ENCODE data around the gene METTL9. TPM values are rescaled to one million over a fixed set of nuclear protein-coding genes. Genes with fewer than 3 reads are reported as not detected.

METTL9 gene
- total RNA-seq, 1 donor from 2014 or later: 91.9 TPM

DNA sequence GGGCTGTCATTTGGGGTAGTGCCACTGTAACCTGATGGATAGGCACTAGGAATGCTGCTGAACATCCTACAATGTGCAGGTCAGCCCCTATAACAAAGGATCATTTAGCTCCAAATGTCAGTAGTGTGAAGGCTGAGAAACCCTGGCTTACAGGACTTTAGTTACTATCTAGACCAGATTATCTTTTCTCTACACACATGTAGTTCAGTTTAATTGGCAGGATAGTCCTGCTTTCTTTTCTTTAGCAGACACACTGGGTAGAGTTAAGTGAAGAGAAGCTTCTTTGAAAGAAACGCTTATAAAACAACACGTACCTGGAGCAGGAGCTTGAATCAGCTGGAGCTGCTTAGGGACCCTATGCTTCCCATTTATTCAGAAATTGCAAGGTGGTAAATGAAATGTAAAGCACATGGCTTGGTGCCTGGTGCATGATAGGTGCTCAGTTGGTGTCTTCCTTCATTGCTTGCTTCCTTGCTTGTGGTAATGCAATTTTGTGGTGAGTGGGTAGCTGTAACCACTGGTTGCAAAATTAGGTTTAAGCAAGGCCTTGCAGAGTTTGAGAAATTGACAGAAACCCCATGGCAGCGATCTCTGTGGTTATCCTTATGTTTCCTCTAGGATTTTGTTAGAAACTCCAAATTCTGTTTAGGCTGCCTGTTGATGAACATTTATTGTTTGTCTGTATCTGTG lies 9.4 kb downstream of the METTL9 start:
- Mint-ChIP-seq H3K9me3 (ENCODE audit: unreplicated experiment) (no peaks in the 10 kb centered on the region), H3K27me3 (ENCODE audit: unreplicated experiment) (no peaks in the 10 kb centered on the region), H3K36me3 (ENCODE audit: unreplicated experiment) (no peaks in the 10 kb centered on the region), H3K4me3 (ENCODE audit: unreplicated experiment) (no peak overlapping the region), H3K27ac (ENCODE audit: unreplicated experiment) (no peak overlapping the region), H3K4me1 (ENCODE audit: unreplicated experiment) (peaks cover 18% of the 10 kb centered on the region)
- DNase-seq (ENCODE audit: extremely low spot score, unreplicated experiment): no peak
- TF ChIP-seq, protein P1, sequence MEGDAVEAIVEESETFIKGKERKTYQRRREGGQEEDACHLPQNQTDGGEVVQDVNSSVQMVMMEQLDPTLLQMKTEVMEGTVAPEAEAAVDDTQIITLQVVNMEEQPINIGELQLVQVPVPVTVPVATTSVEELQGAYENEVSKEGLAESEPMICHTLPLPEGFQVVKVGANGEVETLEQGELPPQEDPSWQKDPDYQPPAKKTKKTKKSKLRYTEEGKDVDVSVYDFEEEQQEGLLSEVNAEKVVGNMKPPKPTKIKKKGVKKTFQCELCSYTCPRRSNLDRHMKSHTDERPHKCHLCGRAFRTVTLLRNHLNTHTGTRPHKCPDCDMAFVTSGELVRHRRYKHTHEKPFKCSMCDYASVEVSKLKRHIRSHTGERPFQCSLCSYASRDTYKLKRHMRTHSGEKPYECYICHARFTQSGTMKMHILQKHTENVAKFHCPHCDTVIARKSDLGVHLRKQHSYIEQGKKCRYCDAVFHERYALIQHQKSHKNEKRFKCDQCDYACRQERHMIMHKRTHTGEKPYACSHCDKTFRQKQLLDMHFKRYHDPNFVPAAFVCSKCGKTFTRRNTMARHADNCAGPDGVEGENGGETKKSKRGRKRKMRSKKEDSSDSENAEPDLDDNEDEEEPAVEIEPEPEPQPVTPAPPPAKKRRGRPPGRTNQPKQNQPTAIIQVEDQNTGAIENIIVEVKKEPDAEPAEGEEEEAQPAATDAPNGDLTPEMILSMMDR (IDR thresholded peaks at IDR 0.05): no peak

DNA sequence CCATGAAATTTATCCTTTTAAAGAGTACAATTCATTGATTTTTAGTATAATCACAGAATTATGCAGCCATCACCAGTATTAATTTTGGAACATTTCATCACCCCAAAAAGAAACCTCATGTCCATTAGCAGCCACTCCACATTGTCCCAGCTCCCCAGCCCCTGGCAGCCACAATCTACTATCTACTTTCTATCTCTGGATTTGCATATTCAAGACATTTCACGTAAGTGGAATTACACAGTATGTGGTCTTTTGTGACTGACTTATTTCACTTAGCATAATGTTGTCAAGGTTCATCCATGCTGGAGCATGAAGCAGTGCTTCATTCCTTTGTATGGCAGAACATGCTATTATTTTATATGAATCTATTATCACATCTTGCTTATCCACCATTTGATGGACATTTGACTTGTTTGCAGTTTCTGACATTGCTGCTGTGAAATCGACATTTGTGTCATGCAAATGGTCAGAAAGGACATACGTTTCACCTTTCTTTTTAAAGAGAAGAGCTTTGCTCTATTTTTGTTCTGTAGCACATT lies 10.7 kb downstream of the METTL9 start:
- peaks cover 26% of the 10 kb centered on the region for H3K4me1 Mint-ChIP-seq (ENCODE audit: unreplicated experiment)

DNA sequence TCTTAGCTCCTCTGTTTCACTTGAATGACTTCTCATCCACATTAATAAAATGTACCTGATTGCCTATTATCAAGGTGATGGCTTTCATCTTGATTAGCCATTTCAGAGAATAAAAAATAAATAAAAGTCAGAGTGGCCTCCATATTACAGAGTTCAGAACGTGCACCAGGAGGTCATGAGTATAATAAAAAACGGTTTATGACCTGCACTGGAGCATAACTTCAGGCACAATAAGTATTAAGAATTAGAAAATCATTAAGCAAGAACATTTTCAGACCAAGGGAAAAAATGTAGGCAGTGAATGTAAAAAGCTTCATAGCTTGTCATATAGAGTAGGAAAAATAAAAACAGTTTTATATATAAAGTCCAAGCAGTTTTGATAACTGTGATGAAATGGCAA lies 11.4 kb downstream of the METTL9 start:
- TF ChIP-seq, protein P1 (IDR thresholded peaks at IDR 0.05): no peak
- no peak for DNase-seq (ENCODE audit: extremely low spot score, unreplicated experiment)
- Mint-ChIP-seq H3K4me3 (ENCODE audit: unreplicated experiment) (no peak overlapping the region), H3K27me3 (ENCODE audit: unreplicated experiment) (no peaks in the 10 kb centered on the region), H3K9me3 (ENCODE audit: unreplicated experiment) (no peaks in the 10 kb centered on the region), H3K27ac (ENCODE audit: unreplicated experiment) (no peak overlapping the region), H3K4me1 (ENCODE audit: unreplicated experiment) (peaks cover 28% of the 10 kb centered on the region), H3K36me3 (ENCODE audit: unreplicated experiment) (no peaks in the 10 kb centered on the region)

More for the DNA sequence above, 10.7 kb downstream of the METTL9 start:
- TF ChIP-seq, protein P1 (IDR thresholded peaks at IDR 0.05): no peak
- Mint-ChIP-seq H3K27ac (ENCODE audit: unreplicated experiment) (no peak overlapping the region), H3K9me3 (ENCODE audit: unreplicated experiment) (no peaks in the 10 kb centered on the region), H3K27me3 (ENCODE audit: unreplicated experiment) (no peaks in the 10 kb centered on the region), H3K36me3 (ENCODE audit: unreplicated experiment) (no peaks in the 10 kb centered on the region), H3K4me3 (ENCODE audit: unreplicated experiment) (no peak overlapping the region)
- DNase-seq (ENCODE audit: extremely low spot score, unreplicated experiment): no peak

DNA sequence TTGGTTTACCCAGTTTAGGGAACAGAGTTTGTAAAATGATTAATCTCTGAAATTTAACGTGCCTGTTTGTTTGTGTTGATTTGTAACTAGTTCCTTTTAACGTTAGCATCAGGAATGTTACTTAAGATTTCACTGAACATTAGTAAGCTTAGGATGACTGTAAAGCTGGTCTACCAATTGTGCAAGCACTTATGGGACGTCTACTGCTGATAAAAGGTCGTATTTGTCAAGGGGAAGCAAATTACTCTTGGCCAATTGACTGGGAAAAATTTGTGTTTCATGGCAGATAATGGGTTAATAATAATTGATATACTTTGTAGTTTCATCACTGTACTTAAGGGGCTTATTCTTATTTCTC lies 11.8 kb downstream of the METTL9 start:
- TF ChIP-seq, protein P1 (IDR thresholded peaks at IDR 0.05): no peak
- Mint-ChIP-seq H3K4me3 (ENCODE audit: unreplicated experiment) (no peak overlapping the region), H3K4me1 (ENCODE audit: unreplicated experiment) (peaks cover 31% of the 10 kb centered on the region), H3K27me3 (ENCODE audit: unreplicated experiment) (no peaks in the 10 kb centered on the region), H3K27ac (ENCODE audit: unreplicated experiment) (no peak overlapping the region), H3K36me3 (ENCODE audit: unreplicated experiment) (no peaks in the 10 kb centered on the region), H3K9me3 (ENCODE audit: unreplicated experiment) (no peaks in the 10 kb centered on the region)
- no peak for DNase-seq (ENCODE audit: extremely low spot score, unreplicated experiment)

- H3K4me1 Mint-ChIP-seq (ENCODE audit: unreplicated experiment): peaks cover 31% of the 10 kb centered on the region
- H3K27me3 Mint-ChIP-seq (ENCODE audit: unreplicated experiment): no peaks in the 10 kb centered on the region
Observed at GRCh38 chr16:21611556-21612384, 12.4 kb downstream of the METTL9 start.

More at GRCh38 chr16:21611556-21612384, 12.4 kb downstream of the METTL9 start:
- Mint-ChIP-seq H3K9me3 (ENCODE audit: unreplicated experiment) (no peaks in the 10 kb centered on the region), H3K4me3 (ENCODE audit: unreplicated experiment) (no peak overlapping the region), H3K27ac (ENCODE audit: unreplicated experiment) (no peak overlapping the region), H3K36me3 (ENCODE audit: unreplicated experiment) (no peaks in the 10 kb centered on the region)
- no peak for DNase-seq (ENCODE audit: extremely low spot score, unreplicated experiment)
- TF ChIP-seq, protein P1 (IDR thresholded peaks at IDR 0.05): no peak

All from osteocyte (in vitro differentiated cells).